Caco-2 (cell line): ENCODE results near the gene ATXN7L1. TPM values are rescaled to one million over a fixed set of nuclear protein-coding genes. Genes with fewer than 3 reads are reported as not detected.
"Not testable (repeated sequence)": the region's sequence is repeated elsewhere in the genome, so short reads cannot be mapped to it uniquely, and the experiment has no call there.

Experiments used
- BruUV-seq: library from RNA; stranded (reverse); fragments of 400-500 nt; replicated peaks from 2 replicates; lab custom pipeline; 2021; lab: Mats Ljungman, UMichigan
- CTCF ChIA-PET: fragments of 300-600 bp; sonication (Branson Sonifier 250); formaldehyde crosslinking; loops from one replicate; lab custom pipeline; 2022; ENCODE audit warnings: antibody characterized with exemption; lab: Charles Lee
- POLR2A ChIA-PET: fragments of 300-600 bp; sonication (Branson Sonifier 250); formaldehyde crosslinking; loops from one replicate; lab custom pipeline; 2022; ENCODE audit warnings: antibody characterized with exemption; lab: Charles Lee
- DNase-seq, 2 experiments: peaks; one replicate each; pipeline versions ENCODE4 v3.0.0 to v3.0.0-alpha.2; 2020 to 2022
- H3K27me3 ChIP-seq: replicated peaks from 2 replicates; pipeline ENCODE4 v1.6.0; 2011; ENCODE audit warnings: low read length; ENCODE audit not compliant: control insufficient read depth, insufficient read depth
- H3K36me3 ChIP-seq: 2 replicates; pipeline ENCODE4 v1.5.1; 2011; ENCODE audit warnings: low read length; ENCODE audit not compliant: control insufficient read depth, insufficient read depth
- H3K4me1 ChIP-seq: fragments of 250-450 bp; sonication (Bioruptor Pico); 2 replicates; pipeline ENCODE4 v1.5.1; 2020; ENCODE audit warnings: mild to moderate bottlenecking
- H3K4me3 ChIP-seq: 2 replicates; pipeline ENCODE4 v1.5.1; 2011; ENCODE audit warnings: low read depth, mild to moderate bottlenecking, control low read depth, low read length
- H3K9me3 ChIP-seq: fragments of 250-450 bp; sonication (Bioruptor Pico); 2 replicates; pipeline ENCODE4 v1.5.1; 2020; ENCODE audit warnings: mild to moderate bottlenecking, moderate library complexity
- H3K27ac Mint-ChIP-seq: one replicate; pipeline ENCODE4 v1.8.0; 2022; ENCODE audit warnings: mixed read lengths; ENCODE audit not compliant: unreplicated experiment
- H3K27me3 Mint-ChIP-seq: one replicate; pipeline ENCODE4 v1.8.0; 2022; ENCODE audit warnings: mixed read lengths; ENCODE audit not compliant: insufficient read depth, unreplicated experiment
- H3K36me3 Mint-ChIP-seq: one replicate; pipeline ENCODE4 v1.8.0; 2022; ENCODE audit warnings: mild to moderate bottlenecking, mixed read lengths; ENCODE audit not compliant: insufficient read depth, unreplicated experiment
- H3K4me1 Mint-ChIP-seq: one replicate; pipeline ENCODE4 v1.8.0; 2022; ENCODE audit warnings: low read depth, mixed read lengths; ENCODE audit not compliant: unreplicated experiment
- H3K4me3 Mint-ChIP-seq: one replicate; pipeline ENCODE4 v1.8.0; 2022; ENCODE audit warnings: mild to moderate bottlenecking, moderate library complexity, mixed read lengths; ENCODE audit not compliant: unreplicated experiment
- H3K9me3 Mint-ChIP-seq: one replicate; pipeline ENCODE4 v1.8.0; 2022; ENCODE audit warnings: mixed read lengths; ENCODE audit not compliant: unreplicated experiment
- CTCF ChIP-seq, 2 experiments: fragments of 200-600 bp in 1 of 2; IDR thresholded peaks; 1 replicate in 1 of 2; 2 replicates in 1 of 2; pipeline versions ENCODE4 v1.5.1 to v1.8.0; 2011 to 2022; ENCODE audit warnings: antibody characterized with exemption in 1 of 2, control low read depth in 1 of 2, inconsistent platforms in 1 of 2, low read depth in 1 of 2, low read length in 1 of 2, mild to moderate bottlenecking in 1 of 2, moderate library complexity in 1 of 2; ENCODE audit not compliant: insufficient read depth in 1 of 2, severe bottlenecking in 1 of 2, unreplicated experiment in 1 of 2
- intact Hi-C: fragments of 100-400 bp; cut with micrococcal nuclease; formaldehyde crosslinking; loops from one replicate; pipeline ENCODE4 v1.10.0; 2022; ENCODE audit not compliant: unreplicated experiment
- total RNA-seq: library from RNA; stranded (reverse); gene quantifications from 2 replicates; pipeline ENCODE4 v1.2.3, GENCODE V29; 2022

Gene ATXN7L1
- total RNA-seq, 1 experiment from 2014 or later, result 14.1 TPM

- TF ChIP-seq CTCF (IDR thresholded peaks at IDR 0.05; ENCODE audit: insufficient read depth in 1 of 2, low read depth in 1 of 2, low read length in 1 of 2, severe bottlenecking in 1 of 2, unreplicated experiment in 1 of 2), result no peak
- ChIA-PET CTCF (no interaction called here), POLR2A (no interaction called here)
- intact Hi-C loops, result no loop called here
- no peak overlapping the region for H3K4me3 ChIP-seq
- no peaks in the 10 kb centered on the region for H3K36me3 ChIP-seq
- peaks cover 16% of the 10 kb centered on the region for H3K9me3 Mint-ChIP-seq
- H3K4me1 ChIP-seq, result no peaks in the 10 kb centered on the region
- H3K27me3 Mint-ChIP-seq, result no peaks in the 10 kb centered on the region
- H3K27me3 ChIP-seq, result no peaks in the 10 kb centered on the region
- H3K36me3 Mint-ChIP-seq, result no peaks in the 10 kb centered on the region
- H3K4me1 Mint-ChIP-seq, result no peaks in the 10 kb centered on the region
- no peak overlapping the region for H3K4me3 Mint-ChIP-seq
- BruUV-seq, result no TSS peak
- no peak overlapping the region for H3K27ac Mint-ChIP-seq
- 0 out of 2 replicates have a peak, but pooled peaks cover 7% of the 10 kb centered on the region for H3K9me3 ChIP-seq
- no peak for DNase-seq
Observed at GRCh38 chr7:105698531-105698930, 177.9 kb downstream of the ATXN7L1 start.

GRCh38 chr7:105697753-105698152, 178.6 kb downstream of the ATXN7L1 start:
- CTCF ChIA-PET, result no interaction called here
- H3K36me3 ChIP-seq, result no peaks in the 10 kb centered on the region
- no peaks in the 10 kb centered on the region for H3K36me3 Mint-ChIP-seq
- intact Hi-C loops, result no loop called here
- no peak for TF ChIP-seq CTCF (IDR thresholded peaks at IDR 0.05; ENCODE audit: insufficient read depth in 1 of 2, low read depth in 1 of 2, low read length in 1 of 2, severe bottlenecking in 1 of 2, unreplicated experiment in 1 of 2)
- no peak overlapping the region for H3K4me3 Mint-ChIP-seq
- no peak overlapping the region for H3K27ac Mint-ChIP-seq
- H3K4me1 ChIP-seq, result no peaks in the 10 kb centered on the region
- BruUV-seq, result no TSS peak
- H3K4me3 ChIP-seq, result no peak overlapping the region
- peaks cover 16% of the 10 kb centered on the region for H3K9me3 Mint-ChIP-seq
- DNase-seq, result no peak
- 0 out of 2 replicates have a peak, but pooled peaks cover 7% of the 10 kb centered on the region for H3K9me3 ChIP-seq
- POLR2A ChIA-PET, result no interaction called here
- H3K4me1 Mint-ChIP-seq, result no peaks in the 10 kb centered on the region
- no peaks in the 10 kb centered on the region for H3K27me3 ChIP-seq
- no peaks in the 10 kb centered on the region for H3K27me3 Mint-ChIP-seq

GRCh38 chr7:105697169-105697568, 179.2 kb downstream of the ATXN7L1 start:
- H3K36me3 ChIP-seq, H3K4me3 Mint-ChIP-seq, H3K9me3 ChIP-seq, H3K27ac Mint-ChIP-seq, CTCF ChIA-PET, DNase-seq, H3K4me1 Mint-ChIP-seq, H3K4me1 ChIP-seq, H3K27me3 ChIP-seq, H3K27me3 Mint-ChIP-seq, POLR2A ChIA-PET, BruUV-seq, H3K4me3 ChIP-seq, intact Hi-C loops, H3K36me3 Mint-ChIP-seq: not testable (repeated sequence)
- peaks cover 16% of the 10 kb centered on the region for H3K9me3 Mint-ChIP-seq

GRCh38 chr7:105693576-105693975, 182.8 kb downstream of the ATXN7L1 start:
- 0 out of 2 replicates have a peak, but pooled peaks cover 7% of the 10 kb centered on the region for H3K9me3 ChIP-seq
- ChIA-PET CTCF (no interaction called here), POLR2A (no interaction called here)
- H3K4me3 ChIP-seq, result no peak overlapping the region
- H3K27me3 ChIP-seq, result no peaks in the 10 kb centered on the region
- Mint-ChIP-seq H3K27ac (no peak overlapping the region), H3K4me1 (peaks cover 7% of the 10 kb centered on the region), H3K27me3 (no peaks in the 10 kb centered on the region), H3K36me3 (no peaks in the 10 kb centered on the region), H3K9me3 (peaks cover 16% of the 10 kb centered on the region), H3K4me3 (no peak overlapping the region)
- H3K4me1 ChIP-seq, result no peaks in the 10 kb centered on the region
- no TSS peak for BruUV-seq
- no peak for TF ChIP-seq CTCF (IDR thresholded peaks at IDR 0.05; ENCODE audit: insufficient read depth in 1 of 2, low read depth in 1 of 2, low read length in 1 of 2, severe bottlenecking in 1 of 2, unreplicated experiment in 1 of 2)
- no peaks in the 10 kb centered on the region for H3K36me3 ChIP-seq
- intact Hi-C loops, result no loop called here
- DNase-seq, result no peak
